Epithelial cell of alveolus of lung (primary cell): Measurements from ENCODE around the gene SPTB. TPM values are rescaled to one million over a fixed set of nuclear protein-coding genes. Genes with fewer than 3 reads are reported as not detected.

ENCODE experiments used
- total RNA-seq: library from RNA; depleted of rRNA; stranded (reverse); fragments of >200 nt; gene quantifications from 2 replicates; pipeline ENCODE4 v1.2.1, GENCODE V29; 2015

SPTB gene
- not detected in 2 replicates for total RNA-seq

DNA sequence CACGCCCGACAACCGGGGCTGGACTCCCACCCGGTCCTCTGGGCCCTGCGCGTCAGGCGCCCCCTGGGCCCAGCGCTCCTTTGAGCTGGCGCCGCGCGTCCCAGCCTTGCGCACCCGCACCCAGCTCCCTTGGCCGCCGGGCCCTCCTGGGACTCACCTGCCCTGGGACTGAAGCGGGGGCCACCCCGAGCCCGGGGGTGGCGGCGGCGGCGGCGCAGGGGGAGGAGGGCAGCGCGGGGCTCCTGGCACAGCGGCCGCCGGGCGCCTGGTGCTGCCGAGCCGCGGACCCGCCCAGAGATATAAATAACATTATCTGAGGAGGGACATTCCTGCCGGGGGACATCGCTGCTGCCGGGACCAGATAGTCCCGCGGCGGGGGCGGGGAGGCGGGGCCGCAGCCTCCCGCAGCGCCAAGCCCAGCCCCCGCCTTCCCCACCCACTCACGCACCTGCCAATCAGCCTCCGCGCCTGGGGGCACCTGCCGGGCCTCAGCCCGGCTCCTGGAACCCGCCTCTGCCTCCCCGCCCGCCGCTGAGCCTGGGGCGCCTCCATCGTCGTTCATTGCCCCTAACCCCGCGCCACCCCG is at the start of gene SPTB:
Gene SPTB, minus strand, starts transcription at position 273 of the 586 bp plus-strand sequence. CDS start 56,813 bp downstream, outside the sequence.

DNA sequence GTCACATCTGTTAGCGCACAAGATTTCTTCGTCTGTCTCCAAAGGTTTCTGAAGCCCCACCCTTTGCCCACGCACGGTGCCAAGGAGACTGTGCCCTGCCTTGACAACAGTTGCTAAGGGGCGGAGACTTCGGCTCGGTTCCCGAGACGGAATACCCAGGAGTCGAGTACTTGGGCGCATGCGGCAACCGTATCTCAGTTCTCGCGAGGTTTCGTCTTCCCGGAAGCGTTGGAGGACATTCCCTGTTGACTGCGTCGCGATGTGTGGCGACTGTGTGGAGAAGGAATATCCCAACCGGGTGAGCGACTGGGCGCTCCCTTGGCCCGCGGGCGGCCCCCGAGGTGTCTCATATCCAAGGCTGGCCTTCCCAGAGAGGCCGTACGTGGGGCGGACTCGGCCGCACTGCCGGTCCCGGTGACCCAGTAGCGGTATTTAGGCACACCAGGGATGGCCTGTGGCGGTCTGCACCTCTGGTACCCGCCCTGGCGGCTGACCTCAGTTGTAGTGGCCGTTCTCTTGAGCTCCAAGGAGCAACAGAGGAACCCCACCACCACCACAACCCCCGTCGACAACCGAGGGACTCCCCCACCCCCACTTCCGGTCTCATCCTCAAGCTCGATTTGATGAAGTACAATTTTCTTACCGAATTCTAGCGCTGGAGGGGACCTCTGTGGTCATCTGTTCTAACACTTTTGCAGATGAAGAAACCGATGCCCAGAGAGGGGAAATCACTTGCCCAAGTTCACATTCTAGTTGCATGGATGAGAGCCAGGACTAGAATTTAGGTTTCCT is 34.7 kb upstream of the SPTB start, which contains the start of gene CHURC1:
Gene CHURC1, plus strand, starts transcription at position 219 of the 792 bp plus-strand sequence. Its CDS starts 41 bp downstream, at position 260.

DNA sequence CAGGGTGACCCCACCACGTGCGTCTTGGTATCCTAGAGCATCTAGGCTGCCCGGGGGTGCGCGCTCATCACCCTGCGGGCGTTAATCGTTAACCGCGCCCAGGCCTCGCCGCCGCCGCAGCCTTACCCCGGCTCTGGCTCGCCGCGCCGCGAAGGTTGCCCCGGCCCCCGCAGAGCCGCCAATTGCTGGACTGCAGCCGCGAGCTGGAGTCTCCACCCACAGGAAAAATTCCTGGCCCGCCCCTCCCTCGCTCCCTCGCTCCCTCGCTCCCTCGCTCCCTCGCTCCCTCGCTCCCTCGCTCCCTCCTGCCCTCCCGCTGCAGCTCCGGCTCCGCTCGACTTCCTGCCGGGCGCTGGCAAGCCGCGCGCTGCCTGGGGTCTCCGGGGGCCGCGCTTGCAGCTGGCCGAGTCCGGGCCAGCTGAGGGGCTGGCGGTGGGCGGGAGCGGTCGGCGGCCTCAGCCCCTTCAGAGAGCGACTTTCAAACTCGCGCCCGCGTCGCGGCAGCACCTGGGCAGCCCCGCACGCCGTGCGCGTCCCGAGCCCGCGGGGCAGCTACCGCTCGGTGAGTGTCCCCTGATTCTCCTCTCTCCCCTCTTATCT is 175.5 kb downstream of the SPTB start, which contains the start of gene PLEKHG3:
Gene PLEKHG3, plus strand, starts transcription at position 282 of the 600 bp plus-strand sequence. CDS start 23,208 bp downstream, outside the sequence.

Other genes starting within 250 kb of the SPTB start
- gene PLEKHG3, start 175.5 kb downstream of the SPTB start, total RNA-seq, result 3.2 and 8.5 TPM in 2 replicates
- gene CHURC1, start 34.5 kb upstream of the SPTB start, total RNA-seq, result 38.7 and 65.8 TPM in 2 replicates
- not detected in 2 replicates for gene GPX2, start 62.8 kb upstream of the SPTB start, total RNA-seq
- gene RAB15, start 92.4 kb upstream of the SPTB start, total RNA-seq, result 2.1 and 3.6 TPM in 2 replicates
- gene FNTB, start 107.0 kb upstream of the SPTB start, total RNA-seq, result 11.8 and 18.1 TPM in 2 replicates
- 28.7 and 36.7 TPM in 2 replicates for gene MAX, start 222.6 kb upstream of the SPTB start, total RNA-seq